Type B pancreatic cell (in vitro differentiated cells): ENCODE measurements around the gene CDH12. TPM values are rescaled to one million over a fixed set of nuclear protein-coding genes. Genes with fewer than 3 reads are reported as not detected.

ENCODE experiments used
- DNase-seq: peaks from one replicate; pipeline ENCODE4 v3.0.0; 2021; ENCODE audit warnings: mixed read lengths; ENCODE audit not compliant: unreplicated experiment; ENCODE audit errors: extremely low spot score
- H3K27ac Mint-ChIP-seq: 2 replicates; pipeline ENCODE4 v1.8.0; 2021; ENCODE audit warnings: mild to moderate bottlenecking, mixed read lengths
- H3K27me3 Mint-ChIP-seq: 2 replicates; pipeline ENCODE4 v1.8.0; 2021; ENCODE audit warnings: mixed read lengths
- H3K36me3 Mint-ChIP-seq: 2 replicates; pipeline ENCODE4 v1.8.0; 2021; ENCODE audit warnings: mixed read lengths
- H3K4me1 Mint-ChIP-seq: one replicate; pipeline ENCODE4 v1.8.0; 2021; ENCODE audit warnings: mixed read lengths; ENCODE audit not compliant: unreplicated experiment
- H3K4me3 Mint-ChIP-seq: 2 replicates; pipeline ENCODE4 v1.8.0; 2021; ENCODE audit warnings: mild to moderate bottlenecking, mixed read lengths
- H3K9me3 Mint-ChIP-seq: 2 replicates; pipeline ENCODE4 v1.8.0; 2021; ENCODE audit warnings: mixed read lengths
- total RNA-seq: library from RNA; stranded (reverse); gene quantifications from 2 replicates; pipeline ENCODE4 v1.2.1, GENCODE V29; 2021; ENCODE audit warnings: low replicate concordance
- TF ChIP-seq, protein P1 (sequence below): fragments of 200-600 bp; sonication (generic); conservative IDR thresholded peaks from 2 replicates; pipeline ENCODE4 v1.5.0; 2021; ENCODE audit warnings: antibody characterized with exemption, mild to moderate bottlenecking

CDH12 gene
- total RNA-seq, 1 donor from 2014 or later, result 10.2 TPM

DNA sequence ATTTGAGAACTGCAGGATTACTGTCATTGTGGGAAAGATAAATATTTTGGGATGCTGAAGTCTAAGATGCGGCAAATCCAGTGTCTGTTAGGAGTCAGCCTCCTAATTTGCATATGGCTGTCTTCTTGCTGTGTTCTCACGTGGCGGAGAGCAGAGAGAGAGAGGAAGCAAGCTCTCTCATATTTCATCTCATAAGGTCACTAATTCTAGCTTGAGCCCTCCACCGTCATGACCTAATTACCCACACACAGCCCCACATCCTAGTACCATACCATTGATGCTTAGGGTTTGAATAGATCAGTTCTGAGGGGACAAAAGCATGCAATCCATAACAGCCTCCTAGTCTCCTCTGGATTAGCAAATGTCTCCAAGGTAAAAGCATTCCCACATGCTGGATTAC, 124.5 kb downstream of the CDH12 start:
- Mint-ChIP-seq H3K27ac (no peak overlapping the region), H3K4me1 (no peaks in the 10 kb centered on the region), H3K36me3 (no peaks in the 10 kb centered on the region), H3K4me3 (no peak overlapping the region), H3K9me3 (no peaks in the 10 kb centered on the region), H3K27me3 (no peaks in the 10 kb centered on the region)
- TF ChIP-seq, protein P1, sequence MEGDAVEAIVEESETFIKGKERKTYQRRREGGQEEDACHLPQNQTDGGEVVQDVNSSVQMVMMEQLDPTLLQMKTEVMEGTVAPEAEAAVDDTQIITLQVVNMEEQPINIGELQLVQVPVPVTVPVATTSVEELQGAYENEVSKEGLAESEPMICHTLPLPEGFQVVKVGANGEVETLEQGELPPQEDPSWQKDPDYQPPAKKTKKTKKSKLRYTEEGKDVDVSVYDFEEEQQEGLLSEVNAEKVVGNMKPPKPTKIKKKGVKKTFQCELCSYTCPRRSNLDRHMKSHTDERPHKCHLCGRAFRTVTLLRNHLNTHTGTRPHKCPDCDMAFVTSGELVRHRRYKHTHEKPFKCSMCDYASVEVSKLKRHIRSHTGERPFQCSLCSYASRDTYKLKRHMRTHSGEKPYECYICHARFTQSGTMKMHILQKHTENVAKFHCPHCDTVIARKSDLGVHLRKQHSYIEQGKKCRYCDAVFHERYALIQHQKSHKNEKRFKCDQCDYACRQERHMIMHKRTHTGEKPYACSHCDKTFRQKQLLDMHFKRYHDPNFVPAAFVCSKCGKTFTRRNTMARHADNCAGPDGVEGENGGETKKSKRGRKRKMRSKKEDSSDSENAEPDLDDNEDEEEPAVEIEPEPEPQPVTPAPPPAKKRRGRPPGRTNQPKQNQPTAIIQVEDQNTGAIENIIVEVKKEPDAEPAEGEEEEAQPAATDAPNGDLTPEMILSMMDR, result no peak
- no peak for DNase-seq

DNA sequence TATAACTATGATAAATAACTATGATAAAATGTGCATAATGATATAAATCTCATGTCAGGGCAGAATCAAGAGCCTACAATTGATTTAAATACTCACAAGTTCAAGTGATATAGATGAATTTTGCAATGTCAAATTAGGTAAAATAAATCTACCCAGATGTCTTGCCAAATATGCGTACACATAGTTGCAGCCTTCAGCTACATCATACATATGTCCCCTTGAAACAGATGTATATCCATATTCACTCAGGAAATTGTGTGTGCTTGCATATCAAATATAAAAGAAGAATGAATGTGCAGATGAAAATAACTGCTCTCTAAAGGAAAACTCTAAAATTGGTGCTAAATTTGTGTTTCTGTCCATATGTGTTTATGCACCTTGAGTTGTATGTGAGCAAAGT, 130.7 kb downstream of the CDH12 start:
- Mint-ChIP-seq H3K4me1 (no peaks in the 10 kb centered on the region), H3K9me3 (peaks cover 5% of the 10 kb centered on the region), H3K4me3 (no peak overlapping the region), H3K36me3 (no peaks in the 10 kb centered on the region), H3K27ac (no peak overlapping the region), H3K27me3 (no peaks in the 10 kb centered on the region)
- TF ChIP-seq, protein P1, result no peak
- no peak for DNase-seq

DNA sequence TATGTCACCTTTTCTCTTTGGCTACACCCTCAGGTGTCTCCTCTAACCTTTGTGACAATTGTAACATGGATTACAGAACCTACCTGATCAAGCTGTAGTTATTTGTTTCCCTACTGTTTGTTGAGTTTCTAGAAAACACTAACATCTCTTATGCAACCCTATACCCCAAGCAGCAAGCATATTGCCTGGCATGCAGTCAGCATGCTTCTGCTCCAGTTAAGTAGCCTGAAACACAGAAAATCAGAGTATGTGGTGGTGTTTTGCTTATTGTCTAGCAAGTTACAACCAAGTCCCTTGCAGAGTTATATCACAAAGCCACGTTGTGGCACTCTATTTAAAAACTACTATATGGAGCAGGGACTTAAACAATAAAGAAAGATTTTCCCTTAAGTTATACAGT, 131.1 kb downstream of the CDH12 start:
- H3K36me3 Mint-ChIP-seq, result no peaks in the 10 kb centered on the region
- TF ChIP-seq, protein P1, result no peak
- no peak overlapping the region for H3K27ac Mint-ChIP-seq
- DNase-seq, result no peak
- peaks cover 5% of the 10 kb centered on the region for H3K9me3 Mint-ChIP-seq
- no peaks in the 10 kb centered on the region for H3K27me3 Mint-ChIP-seq
- H3K4me3 Mint-ChIP-seq, result no peak overlapping the region
- H3K4me1 Mint-ChIP-seq, result no peaks in the 10 kb centered on the region

DNA sequence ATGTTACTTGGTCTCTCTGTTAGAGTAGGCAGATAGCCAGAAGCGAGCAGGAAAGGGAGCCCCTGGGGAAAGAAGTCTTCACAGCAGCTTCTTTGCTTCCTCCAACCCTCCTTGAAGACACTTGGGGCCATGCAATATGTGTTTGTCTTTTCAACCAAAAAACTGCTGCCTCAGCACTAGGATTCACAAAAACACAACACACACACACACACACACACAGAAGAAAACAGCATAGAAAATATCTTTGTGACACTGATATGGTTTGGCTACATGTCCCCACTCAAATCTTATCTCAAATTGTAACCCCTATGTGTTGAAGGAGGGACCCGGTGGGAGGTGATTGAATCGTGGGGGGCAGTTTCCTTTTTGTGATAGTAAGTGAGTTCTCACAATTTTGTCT, 133.3 kb downstream of the CDH12 start:
- no peak overlapping the region for H3K27ac Mint-ChIP-seq
- no peak for DNase-seq
- H3K27me3 Mint-ChIP-seq, result no peaks in the 10 kb centered on the region
- TF ChIP-seq, protein P1, result no peak
- H3K4me1 Mint-ChIP-seq, result no peaks in the 10 kb centered on the region
- no peak overlapping the region for H3K4me3 Mint-ChIP-seq
- H3K36me3 Mint-ChIP-seq, result no peaks in the 10 kb centered on the region
- H3K9me3 Mint-ChIP-seq, result peaks cover 5% of the 10 kb centered on the region

DNA sequence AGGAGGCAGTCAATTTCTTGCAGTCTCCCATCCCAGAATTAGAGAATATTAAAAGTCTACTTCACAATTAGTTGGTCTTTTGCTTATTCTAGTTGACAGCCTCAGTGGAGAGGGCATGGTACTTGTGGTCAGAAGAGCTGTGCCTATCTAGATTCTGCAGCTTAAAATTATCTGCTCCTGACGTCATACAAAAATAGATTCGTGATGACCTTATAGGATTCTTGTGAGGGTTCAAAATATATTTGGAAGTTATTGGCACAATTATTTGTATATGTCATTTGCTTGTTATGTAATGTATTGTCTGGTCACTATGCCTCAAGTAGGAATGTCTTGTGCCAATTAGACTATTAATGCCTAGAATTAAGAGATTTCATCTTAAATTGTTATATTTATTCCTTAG, 142.5 kb downstream of the CDH12 start:
- Mint-ChIP-seq H3K27ac (no peak overlapping the region), H3K36me3 (no peaks in the 10 kb centered on the region), H3K4me1 (no peaks in the 10 kb centered on the region), H3K4me3 (no peak overlapping the region), H3K27me3 (peaks cover 6% of the 10 kb centered on the region), H3K9me3 (no peaks in the 10 kb centered on the region)
- TF ChIP-seq, protein P1, result no peak
- no peak for DNase-seq

DNA sequence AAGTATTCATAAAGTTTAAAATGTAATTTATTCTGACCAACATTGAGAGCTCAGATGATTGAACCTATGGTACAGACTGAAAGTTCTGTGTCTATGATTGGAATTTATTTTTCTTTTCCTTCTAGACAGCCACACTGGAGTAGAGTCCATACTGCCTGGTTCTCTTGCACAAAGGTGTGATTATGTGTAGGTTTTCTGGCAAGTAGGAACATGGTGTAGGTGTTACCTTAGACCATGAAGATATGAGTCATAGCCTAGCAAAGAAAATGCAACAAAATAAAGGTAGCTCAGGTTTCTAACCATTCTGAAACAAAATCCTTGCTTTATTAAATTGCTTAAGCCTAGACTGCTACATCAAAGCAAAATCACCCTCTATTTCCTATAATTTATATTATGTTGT, 143.4 kb downstream of the CDH12 start:
- H3K4me3 Mint-ChIP-seq, result no peak overlapping the region
- H3K27me3 Mint-ChIP-seq, result peaks cover 6% of the 10 kb centered on the region
- H3K36me3 Mint-ChIP-seq, result no peaks in the 10 kb centered on the region
- no peak overlapping the region for H3K27ac Mint-ChIP-seq
- no peaks in the 10 kb centered on the region for H3K4me1 Mint-ChIP-seq
- no peaks in the 10 kb centered on the region for H3K9me3 Mint-ChIP-seq
- TF ChIP-seq, protein P1, result no peak
- DNase-seq, result no peak
